H1 (cell line): Measurements from ENCODE around the gene SHISA7. TPM values are rescaled to one million over a fixed set of nuclear protein-coding genes. Genes with fewer than 3 reads are reported as not detected.

Experiments
- CTCF ChIA-PET: fragments of 300-600 bp; sonication (Branson Sonifier 250); formaldehyde crosslinking; loops from one replicate; lab custom pipeline; 2021; ENCODE audit not compliant: partially characterized antibody; lab: Charles Lee
- POLR2A ChIA-PET: fragments of 300-600 bp; sonication (Branson Sonifier 250); formaldehyde crosslinking; loops from one replicate; lab custom pipeline; 2021; ENCODE audit warnings: inconsistent platforms; ENCODE audit not compliant: partially characterized antibody; lab: Charles Lee
- DNase-seq, 2 experiments: peaks; one replicate each; pipeline versions ENCODE4 v3.0.0 to v3.0.0-alpha.2; 2010 to 2022; ENCODE audit warnings: low spot score in 2 of 2, low read depth in 1 of 2, mixed read lengths in 1 of 2
- FAIRE-seq: peaks from 2 replicates; lab custom pipeline; 2011; peaks lifted over from hg19 to GRCh38; lab: Jason Lieb, UNC
- H2AFZ ChIP-seq: 2 replicates; pipeline ENCODE4 v1.8.1; 2012; ENCODE audit warnings: low read length, inconsistent platforms
- H2AK5ac ChIP-seq: 2 replicates; pipeline ENCODE4 v1.6.1; 2013; ENCODE audit warnings: low read depth, low read length
- H2BK120ac ChIP-seq: replicated peaks from 2 replicates; pipeline ENCODE3; 2013; ENCODE audit warnings: low read depth, low read length, inconsistent platforms
- H2BK12ac ChIP-seq: 2 replicates; pipeline ENCODE4 v1.6.1; 2013; ENCODE audit warnings: low read depth, low read length
- H2BK15ac ChIP-seq: 2 replicates; pipeline ENCODE4 v1.6.1; 2013; ENCODE audit warnings: low read length
- H2BK20ac ChIP-seq: 2 replicates; pipeline ENCODE4 v1.6.1; 2013; ENCODE audit warnings: low read length
- H2BK5ac ChIP-seq: 2 replicates; pipeline ENCODE4 v1.6.1; 2013; ENCODE audit warnings: low read depth, low read length
- H3K14ac ChIP-seq: 2 replicates; pipeline ENCODE4 v1.6.1; 2013; ENCODE audit warnings: inconsistent platforms; ENCODE audit not compliant: insufficient read length
- H3K18ac ChIP-seq: 2 replicates; pipeline ENCODE4 v1.6.1; 2013; ENCODE audit warnings: low read length; ENCODE audit errors: extremely low read depth
- H3K23ac ChIP-seq: 2 replicates; pipeline ENCODE4 v1.6.1; 2013; ENCODE audit warnings: inconsistent platforms; ENCODE audit not compliant: insufficient read length
- H3K23me2 ChIP-seq: 2 replicates; pipeline ENCODE4 v1.6.1; 2013; ENCODE audit warnings: low read depth, low read length
- H3K27ac ChIP-seq: 2 replicates; pipeline ENCODE4 v1.6.1; 2011; ENCODE audit warnings: low read depth, low read length, inconsistent platforms
- H3K27me3 ChIP-seq, 4 experiments: replicated peaks in 1 of 4; 1 replicate in 1 of 4; 2 replicates in 3 of 4; pipeline versions ENCODE4 v1.6.1 to v1.8.1; 2011 to 2013; ENCODE audit warnings: low read length in 3 of 4, mild to moderate bottlenecking in 3 of 4, inconsistent platforms in 2 of 4, mixed read lengths in 2 of 4, moderate library complexity in 1 of 4; ENCODE audit not compliant: control insufficient read depth in 3 of 4, insufficient read depth in 3 of 4; ENCODE audit errors: extremely low read depth in 1 of 4
- H3K36me3 ChIP-seq, 4 experiments: 2 replicates each; pipeline versions ENCODE4 v1.6.1 to v1.8.1; 2011 to 2013; ENCODE audit warnings: mild to moderate bottlenecking in 4 of 4, low read length in 3 of 4, moderate library complexity in 2 of 4, control low read depth in 1 of 4, inconsistent platforms in 1 of 4; ENCODE audit not compliant: insufficient read depth in 4 of 4, control insufficient read depth in 2 of 4
- H3K4ac ChIP-seq: replicated peaks from 2 replicates; pipeline ENCODE3; 2013; ENCODE audit warnings: low read length, low read depth, mixed read lengths, inconsistent platforms; ENCODE audit not compliant: insufficient read length
- H3K4me1 ChIP-seq, 4 experiments: replicated peaks in 1 of 4; 1 replicate in 1 of 4; 2 replicates in 3 of 4; pipeline versions ENCODE4 v1.6.1 to v1.8.1; 2011 to 2013; ENCODE audit warnings: low read length in 3 of 4, inconsistent platforms in 2 of 4, mixed read lengths in 1 of 4; ENCODE audit not compliant: insufficient read depth in 4 of 4, control insufficient read depth in 3 of 4
- H3K4me2 ChIP-seq, 2 experiments: 2 replicates each; pipeline versions ENCODE4 v1.6.1 to v1.8.1; 2011 to 2013; ENCODE audit warnings: low read depth in 2 of 2, low read length in 2 of 2, control low read depth in 1 of 2, inconsistent platforms in 1 of 2, mild to moderate bottlenecking in 1 of 2; ENCODE audit not compliant: insufficient read depth in 1 of 2
- H3K4me3 ChIP-seq, 4 experiments: fragments of 200-600, 300-600 bp in 1 of 4; sonication (generic), shearing (Covaris generic), sonication (Bioruptor Twin) in 1 of 4; 2 replicates each; pipeline versions ENCODE4 v1.5.1 to v1.8.1; 2011 to 2016; ENCODE audit warnings: low read length in 4 of 4, low read depth in 3 of 4, control low read depth in 2 of 4, inconsistent platforms in 2 of 4, mild to moderate bottlenecking in 2 of 4, mixed read lengths in 1 of 4, moderate library complexity in 1 of 4; ENCODE audit not compliant: insufficient read depth in 2 of 4; ENCODE audit errors: extremely low read depth in 1 of 4
- H3K56ac ChIP-seq: replicated peaks from 2 replicates; pipeline ENCODE3; 2013; ENCODE audit warnings: low read depth, mild to moderate bottlenecking, mixed read lengths, low read length, inconsistent platforms; ENCODE audit not compliant: insufficient read length
- H3K79me1 ChIP-seq: 2 replicates; pipeline ENCODE4 v1.6.1; 2013; ENCODE audit warnings: low read depth, low read length, control low read depth
- H3K79me2 ChIP-seq, 2 experiments: 2 replicates each; pipeline versions ENCODE4 v1.6.1 to v1.8.1; 2012 to 2013; ENCODE audit warnings: low read length in 2 of 2, mild to moderate bottlenecking in 2 of 2, inconsistent platforms in 1 of 2; ENCODE audit not compliant: insufficient read depth in 2 of 2, control insufficient read depth in 1 of 2
- H3K9ac ChIP-seq, 4 experiments: replicated peaks in 1 of 4; 1 replicate in 1 of 4; 2 replicates in 3 of 4; pipeline versions ENCODE4 v1.6.1 to v1.8.1; 2011 to 2013; ENCODE audit warnings: low read depth in 3 of 4, low read length in 3 of 4, control low read depth in 2 of 4, mild to moderate bottlenecking in 2 of 4, moderate library complexity in 2 of 4, inconsistent platforms in 1 of 4; ENCODE audit errors: extremely low read depth in 1 of 4
- H3K9me3 ChIP-seq, 2 experiments: 2 replicates each; pipeline versions ENCODE4 v1.6.1 to v1.8.1; 2012 to 2013; ENCODE audit warnings: mild to moderate bottlenecking in 2 of 2, moderate library complexity in 2 of 2, control low read depth in 1 of 2, inconsistent platforms in 1 of 2, low read depth in 1 of 2, low read length in 1 of 2, mixed read lengths in 1 of 2; ENCODE audit not compliant: insufficient read depth in 2 of 2
- H4K20me1 ChIP-seq, 2 experiments: replicated peaks in 1 of 2; 2 replicates each; pipeline versions ENCODE3 to v1.8.1; 2011 to 2013; ENCODE audit warnings: inconsistent platforms in 2 of 2, low read length in 2 of 2, mild to moderate bottlenecking in 1 of 2; ENCODE audit not compliant: insufficient read depth in 2 of 2, control insufficient read depth in 1 of 2
- H4K5ac ChIP-seq: 2 replicates; pipeline ENCODE4 v1.6.1; 2013; ENCODE audit warnings: low read length, low read depth, mixed read lengths, inconsistent platforms; ENCODE audit not compliant: insufficient read length
- H4K8ac ChIP-seq: 2 replicates; pipeline ENCODE4 v1.8.0; 2013; ENCODE audit warnings: mild to moderate bottlenecking, moderate library complexity, low read length, inconsistent platforms; ENCODE audit not compliant: insufficient read depth; ENCODE audit errors: extremely low read depth
- H4K91ac ChIP-seq: replicated peaks from 2 replicates; pipeline ENCODE3; 2013; ENCODE audit warnings: low read length, mixed read lengths, inconsistent platforms; ENCODE audit not compliant: insufficient read length
- ATF3 ChIP-seq: IDR thresholded peaks from 2 replicates; pipeline ENCODE4 v1.6.1; 2011; ENCODE audit warnings: low read depth, mild to moderate bottlenecking, low read length; ENCODE audit not compliant: insufficient read depth
- FOSL1 ChIP-seq: IDR thresholded peaks from 2 replicates; pipeline ENCODE4 v1.6.1; 2011; ENCODE audit warnings: mild to moderate bottlenecking, low read depth, low read length, moderate library complexity; ENCODE audit not compliant: insufficient read depth
- GABPA ChIP-seq: IDR thresholded peaks from 2 replicates; pipeline ENCODE4 v1.6.1; 2011; ENCODE audit warnings: mild to moderate bottlenecking, low read length, moderate library complexity, borderline replicate concordance; ENCODE audit not compliant: insufficient read depth
- GTF2F1 ChIP-seq: IDR thresholded peaks from 2 replicates; pipeline ENCODE4 v1.6.1; 2012; ENCODE audit warnings: low read depth, low read length, improper control_type of control experiment, borderline replicate concordance
- SIX5 ChIP-seq: IDR thresholded peaks from 2 replicates; pipeline ENCODE4 v1.6.1; 2011; ENCODE audit warnings: mild to moderate bottlenecking, low read depth, low read length
- SP1 ChIP-seq: IDR thresholded peaks from 2 replicates; pipeline ENCODE4 v1.6.1; 2011; ENCODE audit warnings: low read depth, low read length
- TEAD4 ChIP-seq: IDR thresholded peaks from 2 replicates; pipeline ENCODE4 v1.6.1; 2012; ENCODE audit warnings: low read depth, low read length, inconsistent platforms, mixed read lengths
- WGBS, 2 experiments: shearing (Covaris generic) in 1 of 2; methylation state at CpG; one replicate each; pipeline versions ENCODE4 v1.1.6 to v1.1.7; 2013 to 2015; ENCODE audit warnings: low lambda C conversion rate in 2 of 2, mixed read lengths in 2 of 2, inconsistent platforms in 1 of 2, low coverage in 1 of 2, missing lambda C conversion rate in 1 of 2; ENCODE audit not compliant: insufficient replicate concordance in 2 of 2, insufficient coverage in 1 of 2, insufficient read length in 1 of 2; ENCODE audit errors: extremely low coverage in 1 of 2, missing lambda C conversion rate in 1 of 2; 5-methylcytosine and 5-hydroxymethylcytosine counted together
- polyA plus RNA-seq, 7 experiments: library from polyadenylated mRNA; depleted of rRNA in 3 of 7; stranded (reverse) in 5 of 7; unstranded in 2 of 7; fragments of >200 nt in 5 of 7; fragments of 200-250 nt in 2 of 7; gene quantifications; 1 replicate in 5 of 7; 2 replicates in 1 of 7; 4 replicates in 1 of 7; pipeline versions ENCODE4 v1.2.1 to v1.2.3, GENCODE V29; 2011 to 2013; ENCODE audit warnings: missing spikeins in 2 of 7, mixed read lengths in 2 of 7
- total RNA-seq: library from RNA; stranded (reverse); fragmentation: NEBNext Ultra II Directional; extraction: Animal tissue kit (Norgen Biotek cat#: 25700); gene quantifications from 2 replicates; pipeline ENCODE4 v1.2.1, GENCODE V29; 2021

Gene SHISA7
- total and polyA plus RNA-seq, 2 of the 8 experiments (the other 6 are each of a cell fraction or from before 2014, with no cell fraction given): 0.76 to 1.0 TPM

GRCh38 chr19:55449469-55449868, 6.4 kb upstream of the SHISA7 start:
- WGBS, 2 experiments: 50% methylated on average over 13 of the region's 16 CpGs; no CpG with 5 or more reads in 1 of the 2 experiments
- no peaks in the 10 kb centered on the region for H3K36me3 ChIP-seq
- no peak overlapping the region for H2AK5ac ChIP-seq
- CTCF ChIA-PET: interaction anchor here (0.6 to 1.2 kb wide), 5 partner anchors 14 to 157 kb away, joined by 3 read pairs; no protein-coding TSS in a partner anchor
- no peaks in the 10 kb centered on the region for H3K79me2 ChIP-seq
- H3K23me2 ChIP-seq: peaks cover 20% of the 10 kb centered on the region; the same call in 1 of the 2 replicates
- H2BK12ac ChIP-seq: no peak overlapping the region
- H3K4ac ChIP-seq: no peak overlapping the region
- no peak overlapping the region for H3K14ac ChIP-seq
- H4K20me1 ChIP-seq: peaks cover 0 to 14% of the 10 kb centered on the region in 2 experiments
- no peak overlapping the region for H2BK120ac ChIP-seq
- H3K9ac ChIP-seq: no peak overlapping the region
- no peak overlapping the region for H3K4me3 ChIP-seq
- POLR2A ChIA-PET: interaction anchor here (1.3 kb wide), 1 partner anchor 29 kb away, joined by 3 read pairs; no protein-coding TSS in a partner anchor
- H4K91ac ChIP-seq: no peak overlapping the region
- H3K27ac ChIP-seq: no peak overlapping the region
- H4K8ac ChIP-seq: no peak overlapping the region
- H3K23ac ChIP-seq: no peak overlapping the region
- no peak overlapping the region for H3K4me2 ChIP-seq
- DNase-seq (no peak), FAIRE-seq (no peak)
- H2BK15ac ChIP-seq: peak overlapping the region; percentile 65; the same call in 1 of the 2 replicates
- peaks cover 0 to 5% (median 2%) of the 10 kb centered on the region in 4 experiments; a peak in 5 of 7 replicates for H3K4me1 ChIP-seq
- peaks cover 43 to 76% (median 72%) of the 10 kb centered on the region in 4 experiments for H3K27me3 ChIP-seq
- no peak overlapping the region for H3K18ac ChIP-seq
- no peak overlapping the region for H2BK5ac ChIP-seq
- no peaks in the 10 kb centered on the region for H3K9me3 ChIP-seq
- H2BK20ac ChIP-seq: peak overlapping the region; percentile 13; the same call in 1 of the 2 replicates
- H3K79me1 ChIP-seq: no peaks in the 10 kb centered on the region
- no peak overlapping the region for H3K56ac ChIP-seq
- H2AFZ ChIP-seq: no peak overlapping the region
- H4K5ac ChIP-seq: no peak overlapping the region
- TF ChIP-seq FOSL1 (no peak), TEAD4 (no peak), ATF3 (no peak), SP1 (no peak), GABPA (no peak), GTF2F1 (no peak), SIX5 (no peak)
